HS-5 (cell line): ENCODE results near the gene FGD2.

Experiments used
- DNase-seq: peaks from one replicate; pipeline ENCODE4 v3.0.0-alpha.2; 2012; ENCODE audit warnings: low read depth

Gene FGD2

DNA sequence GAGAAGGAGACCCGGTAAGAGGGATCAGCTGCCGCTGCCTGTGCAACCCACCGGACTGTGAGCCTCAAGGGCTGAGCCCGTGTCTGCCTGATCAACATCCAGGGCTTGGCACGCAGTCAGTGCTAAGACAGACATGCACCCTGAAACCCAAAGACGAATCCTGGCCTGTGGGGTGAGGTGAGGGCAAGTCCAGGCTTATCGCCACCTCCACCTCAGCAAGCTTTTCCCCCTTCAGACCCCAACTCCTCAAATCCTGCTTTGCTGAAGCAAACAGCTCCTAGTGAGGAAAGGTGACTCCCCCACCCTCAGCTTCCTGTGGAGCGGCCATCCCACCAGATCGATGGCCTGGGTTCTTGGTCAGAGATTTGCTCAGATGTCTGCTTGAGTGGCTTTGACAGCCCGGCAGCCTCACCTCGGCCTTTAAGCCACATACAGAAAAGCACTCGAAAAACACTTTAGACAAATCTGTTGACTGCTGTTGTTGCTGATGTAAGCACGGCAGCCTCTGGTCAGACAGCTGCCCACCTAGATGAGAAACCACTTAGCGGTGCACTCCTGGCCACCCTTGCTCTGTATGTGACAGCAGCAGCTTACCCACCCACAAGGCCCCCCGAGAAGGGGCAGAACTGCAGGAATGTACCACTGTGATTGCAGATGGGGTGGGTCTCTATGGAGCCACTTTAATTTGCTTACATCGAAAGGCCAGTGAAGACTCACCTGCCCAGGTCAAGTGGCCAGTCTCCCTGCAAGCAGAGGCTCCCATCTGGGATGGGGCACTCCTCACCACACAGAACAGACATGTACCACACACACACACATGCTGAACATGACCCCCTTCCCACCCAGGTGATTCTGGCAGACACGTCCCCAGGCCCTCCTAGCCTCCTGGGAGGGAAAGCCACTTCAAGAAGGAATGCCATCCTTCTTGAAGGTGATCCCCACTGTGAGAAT is 34.3 kb upstream of the FGD2 start:
- DNase-seq: no peak

DNA sequence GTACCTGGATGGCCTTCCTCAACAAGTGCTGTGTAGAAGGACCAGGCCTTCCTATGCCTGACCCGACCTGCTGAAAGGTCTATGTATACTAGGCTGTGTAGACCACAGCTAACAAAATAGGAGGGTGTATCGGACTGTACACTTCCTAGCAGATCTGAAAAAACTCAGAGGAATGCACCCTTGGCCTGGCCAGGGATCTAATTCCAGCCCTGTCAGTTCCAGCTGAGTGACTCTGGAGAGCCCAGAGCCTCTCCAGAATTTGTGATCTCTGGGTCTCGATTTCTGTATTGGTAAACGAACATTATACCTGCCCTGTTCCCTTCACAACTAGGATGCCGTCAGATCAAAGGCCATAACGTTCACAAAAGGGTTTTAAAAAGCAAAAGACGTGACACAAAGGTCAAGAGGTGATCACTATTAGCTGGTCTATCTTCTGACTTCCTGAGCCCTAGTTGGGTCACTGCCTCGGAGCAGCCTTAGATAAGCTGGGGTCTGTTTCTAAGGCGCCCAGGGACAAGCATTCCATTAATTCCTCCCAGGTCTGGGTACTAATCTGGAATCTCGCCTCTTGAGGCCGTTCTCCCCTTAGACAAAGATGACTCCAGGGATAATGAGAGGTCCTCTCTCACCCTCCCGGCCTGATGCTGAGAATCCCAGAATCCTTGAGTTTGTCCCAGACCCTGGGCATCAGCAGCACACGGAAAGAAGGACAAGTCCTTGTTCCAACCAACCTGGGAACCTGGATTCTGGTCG is 33.4 kb upstream of the FGD2 start:
- DNase-seq: no peak

- DNase-seq: no peak
Measured at GRCh38 chr6:36973190-36973589, 32.3 kb upstream of the FGD2 start.

GRCh38 chr6:36973647-36974046 is 31.8 kb upstream of the FGD2 start:
- no peak for DNase-seq

- DNase-seq: no peak
Measured at GRCh38 chr6:36975231-36976006, 30.0 kb upstream of the FGD2 start.

GRCh38 chr6:36976007-36976264 is 29.5 kb upstream of the FGD2 start:
- DNase-seq: no peak

DNA sequence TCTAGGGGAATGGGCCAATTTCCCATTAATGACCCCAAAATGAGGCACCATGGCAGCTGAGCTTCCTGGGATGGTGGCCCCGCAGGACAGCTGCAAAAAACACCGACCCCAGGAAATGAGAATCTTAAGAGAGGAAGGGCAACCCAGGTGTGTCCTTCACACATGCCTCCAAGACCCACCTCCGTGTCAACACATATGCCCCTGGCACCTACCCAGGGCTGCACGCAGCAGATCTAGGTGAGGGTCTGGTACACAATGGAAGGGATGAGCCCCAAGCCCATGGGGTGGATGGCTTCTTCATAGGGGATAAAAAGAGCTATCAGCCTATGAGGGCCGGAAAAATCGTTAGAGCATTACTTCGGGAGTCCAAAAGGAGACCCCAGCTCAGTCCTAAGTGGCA is 28.9 kb upstream of the FGD2 start:
- DNase-seq: no peak

GRCh38 chr6:36976931-36977330 is 28.5 kb upstream of the FGD2 start:
- DNase-seq: no peak

DNA sequence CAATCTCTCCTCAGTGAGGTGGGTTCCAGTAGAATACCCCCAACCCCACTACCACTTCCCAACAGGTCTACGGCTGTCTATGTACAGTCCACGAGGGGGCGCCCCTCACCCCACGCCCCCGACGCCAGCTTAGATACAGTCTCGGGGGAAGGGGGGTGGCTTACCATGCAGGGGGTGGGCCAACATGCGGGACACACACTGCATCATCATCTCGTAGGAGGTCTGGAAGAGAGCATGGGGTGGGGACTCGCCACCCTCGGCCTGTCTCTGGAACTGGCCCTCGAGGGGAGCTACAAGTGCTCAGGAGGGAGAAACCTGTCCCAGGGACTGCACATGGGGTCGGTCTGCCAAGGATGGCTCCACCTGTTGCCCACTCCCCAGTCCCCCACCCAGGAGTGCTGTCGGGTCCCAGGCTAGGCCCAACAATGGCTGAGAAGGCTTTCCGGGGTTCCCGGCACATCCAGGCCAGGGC is 27.9 kb upstream of the FGD2 start:
- DNase-seq: no peak

DNA sequence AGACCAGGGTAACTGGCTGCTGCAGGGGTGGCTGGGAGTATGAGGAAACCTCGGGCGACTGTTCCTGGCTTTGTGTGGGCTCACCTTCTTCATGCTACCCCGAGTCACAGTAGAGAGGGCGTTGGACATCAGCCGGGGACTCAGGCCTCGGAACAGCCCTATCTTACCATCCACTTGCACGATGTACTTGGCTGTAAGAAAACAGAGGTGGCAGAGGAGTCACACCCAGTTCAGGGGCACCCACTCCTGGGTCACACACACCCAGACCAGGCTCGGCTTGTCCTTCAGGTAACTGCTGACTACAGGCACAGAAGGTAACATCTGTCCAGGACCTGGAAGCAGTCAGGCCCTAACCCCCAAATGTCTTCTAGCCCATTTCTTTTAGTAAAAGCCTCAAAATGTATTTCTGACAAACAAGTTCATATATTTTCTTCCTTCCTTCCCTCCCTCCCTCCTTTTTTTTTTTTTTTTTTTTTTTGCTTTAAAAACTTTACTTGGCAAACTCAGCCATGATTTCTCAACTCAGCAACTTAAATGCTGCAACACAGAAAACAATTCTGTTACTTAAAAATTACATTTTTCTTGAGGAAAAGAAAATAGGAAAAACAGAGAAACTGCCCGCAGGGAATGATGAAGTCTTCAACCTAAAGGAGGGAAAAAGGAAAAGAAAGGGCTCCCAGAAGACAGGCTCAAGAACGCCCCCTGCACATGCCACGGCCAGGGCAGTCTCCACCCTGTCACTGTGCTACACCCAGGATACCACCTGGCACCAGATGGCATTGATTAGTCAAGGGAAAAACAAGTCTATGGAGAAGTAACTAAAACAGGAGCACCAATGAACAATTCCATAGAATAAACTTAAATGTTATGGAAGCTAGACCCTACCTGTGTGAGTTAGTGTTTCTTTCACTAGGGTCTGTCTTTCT is 26.8 kb upstream of the FGD2 start:
- DNase-seq: no peak

DNA sequence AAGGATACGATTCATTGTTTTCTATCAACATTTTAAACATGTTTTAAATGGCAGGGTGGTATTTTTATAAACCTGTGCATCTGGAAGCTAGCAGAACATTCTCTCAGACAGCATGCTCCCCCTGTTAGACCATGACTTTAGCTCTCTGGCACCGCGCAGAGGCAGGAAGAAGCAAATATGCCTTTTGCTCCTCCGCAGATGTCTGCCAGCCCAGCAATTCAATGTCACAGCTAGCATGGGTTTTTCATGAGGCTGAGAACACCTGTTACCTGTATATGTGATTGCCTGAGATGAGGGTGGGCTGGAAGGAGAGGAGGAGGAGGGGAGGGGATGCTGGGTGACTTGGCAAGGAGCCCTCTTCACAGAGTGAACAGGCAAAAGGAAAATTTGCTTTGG is 26.1 kb upstream of the FGD2 start:
- DNase-seq: no peak

DNA sequence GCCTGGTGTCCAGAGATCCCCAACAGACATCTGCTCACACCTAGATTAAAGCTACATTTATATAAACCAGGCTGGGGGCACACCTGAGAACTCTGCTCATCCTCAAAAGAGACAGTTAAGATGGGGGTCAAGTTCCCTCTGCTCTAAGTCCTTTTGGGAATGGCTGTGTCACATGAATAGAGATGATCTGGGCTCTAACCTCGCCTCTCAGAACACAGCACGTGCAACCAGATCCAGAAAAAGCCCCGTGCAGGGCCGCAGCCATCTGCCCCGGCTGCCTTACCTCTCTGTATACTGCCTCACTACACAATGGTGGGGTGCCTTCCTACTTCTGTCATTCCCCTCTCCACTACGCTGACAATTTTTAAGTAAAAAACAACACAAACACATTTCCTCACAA is 25.3 kb upstream of the FGD2 start:
- DNase-seq: no peak

GRCh38 chr6:36980876-36981619 is 24.4 kb upstream of the FGD2 start:
- no peak for DNase-seq

GRCh38 chr6:36983538-36983937 is 21.9 kb upstream of the FGD2 start:
- DNase-seq: no peak

DNA sequence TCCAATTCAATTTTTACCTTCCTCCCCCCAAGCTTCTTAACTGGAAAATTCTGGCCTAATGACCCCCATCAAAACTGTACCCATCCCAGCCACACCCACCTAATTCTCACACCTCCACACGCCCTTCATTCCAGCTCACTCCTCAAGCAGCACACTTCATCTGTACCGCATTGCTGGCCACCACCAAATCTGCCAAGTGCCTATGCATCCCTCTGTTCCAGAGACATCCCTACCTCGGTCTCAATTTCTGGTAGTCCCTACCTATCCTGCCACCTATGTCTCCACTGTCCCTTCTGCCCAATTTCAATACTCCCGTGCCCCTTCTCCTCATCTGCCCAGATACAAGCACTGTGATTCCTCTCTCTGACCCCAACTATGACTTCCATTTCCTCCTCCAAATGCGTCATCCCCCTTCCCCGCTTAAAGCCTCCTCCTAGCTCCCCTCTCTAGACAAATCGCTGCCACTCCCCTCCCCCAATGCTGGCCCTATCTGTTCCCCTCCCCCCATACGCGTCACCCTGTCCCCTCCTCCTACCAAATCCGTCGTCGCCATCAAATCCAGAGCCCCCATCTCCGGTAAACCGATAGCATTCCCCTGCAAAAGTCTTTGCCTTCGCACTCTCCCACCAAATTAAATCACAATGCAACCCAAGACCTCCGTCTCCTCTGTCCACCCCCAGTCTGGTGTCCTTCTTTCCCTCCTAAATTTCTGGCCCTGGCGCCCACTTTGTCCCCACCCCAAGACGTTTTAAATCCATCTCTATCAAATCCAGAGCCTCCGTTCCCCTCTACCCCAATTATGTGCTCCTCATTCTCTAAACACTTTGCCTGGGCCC is 20.7 kb upstream of the FGD2 start:
- peak; percentile 76 for DNase-seq

GRCh38 chr6:36985417-36985807 is 20.0 kb upstream of the FGD2 start:
- no peak for DNase-seq

- peak; percentile 41 for DNase-seq
Measured at GRCh38 chr6:36985808-36986703, 19.4 kb upstream of the FGD2 start, which contains the start of gene MTCH1. Gene MTCH1 (minus strand): TSS chr6:36986196. CDS start chr6:36986173, 23 bp downstream.

GRCh38 chr6:36986704-36987047 is 18.8 kb upstream of the FGD2 start:
- DNase-seq: no peak

- DNase-seq: no peak
Measured at GRCh38 chr6:36989264-36989663, 16.2 kb upstream of the FGD2 start.
